Skeletal muscle satellite cell (primary cell): Measurements from ENCODE around the gene SHROOM3.
A peak's percentile ranks its signal among the peaks of the same experiment; 100 is the strongest.

Experiments
- H3K27me3 ChIP-seq: 2 replicates; pipeline ENCODE4 v1.7.0; 2013; ENCODE audit warnings: low read length; ENCODE audit not compliant: control insufficient read depth, insufficient read depth
- H3K36me3 ChIP-seq: 2 replicates; pipeline ENCODE4 v1.7.0; 2013; ENCODE audit warnings: mild to moderate bottlenecking, control low read depth, low read length; ENCODE audit not compliant: insufficient read depth
- H3K4me1 ChIP-seq: 2 replicates; pipeline ENCODE4 v1.7.0; 2013; ENCODE audit warnings: low read length; ENCODE audit not compliant: control insufficient read depth, insufficient read depth
- H3K4me2 ChIP-seq: 2 replicates; pipeline ENCODE4 v1.7.0; 2013; ENCODE audit warnings: mild to moderate bottlenecking, low read length
- H3K4me3 ChIP-seq: 2 replicates; pipeline ENCODE4 v1.7.0; 2013; ENCODE audit warnings: low read length
- H3K9ac ChIP-seq: 2 replicates; pipeline ENCODE4 v1.7.0; 2013; ENCODE audit warnings: mild to moderate bottlenecking, low read depth, low read length, moderate library complexity
- H3K9me3 ChIP-seq: replicated peaks from 2 replicates; pipeline ENCODE4 v1.7.0; 2013; ENCODE audit warnings: mild to moderate bottlenecking, control low read depth, low read length

The SHROOM3 gene

GRCh38 chr4:76589872-76590797 is 155.1 kb downstream of the SHROOM3 start:
- Histone ChIP-seq H3K9me3 (no peaks in the 10 kb centered on the region), H3K4me2 (peak overlapping the region; percentile 64), H3K27me3 (no peaks in the 10 kb centered on the region), H3K4me3 (peak overlapping the region; percentile 13), H3K4me1 (peaks cover 35% of the 10 kb centered on the region), H3K9ac (peak overlapping the region; percentile 91), H3K36me3 (no peaks in the 10 kb centered on the region)

DNA sequence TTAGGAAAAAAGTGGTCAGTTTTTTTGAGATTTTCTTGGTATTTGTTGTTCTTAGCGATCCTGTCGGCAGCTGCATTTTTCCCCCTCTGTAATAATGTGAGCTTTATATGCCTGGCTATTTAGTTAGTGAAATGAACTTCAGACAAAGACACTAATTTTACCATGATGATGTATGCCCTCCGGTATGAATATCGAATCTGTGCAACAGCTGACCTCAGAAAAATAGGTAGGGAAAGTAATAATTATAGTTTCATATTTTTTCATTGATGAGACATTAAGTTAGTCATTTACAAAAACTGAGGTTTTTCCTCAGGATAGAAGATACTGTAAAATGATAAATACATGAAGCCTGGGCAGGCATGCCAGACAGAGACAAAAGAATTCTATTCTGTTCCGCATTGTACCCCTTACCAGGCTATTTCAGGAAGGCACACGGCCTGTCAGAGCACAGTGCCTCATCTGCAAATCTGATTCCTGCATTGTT is 155.8 kb downstream of the SHROOM3 start:
- Histone ChIP-seq H3K9me3 (no peaks in the 10 kb centered on the region), H3K4me2 (peak overlapping the region; percentile 64), H3K4me1 (peaks cover 33% of the 10 kb centered on the region), H3K36me3 (no peaks in the 10 kb centered on the region), H3K9ac (peak overlapping the region; percentile 91), H3K4me3 (peak overlapping the region; percentile 13), H3K27me3 (no peaks in the 10 kb centered on the region)

DNA sequence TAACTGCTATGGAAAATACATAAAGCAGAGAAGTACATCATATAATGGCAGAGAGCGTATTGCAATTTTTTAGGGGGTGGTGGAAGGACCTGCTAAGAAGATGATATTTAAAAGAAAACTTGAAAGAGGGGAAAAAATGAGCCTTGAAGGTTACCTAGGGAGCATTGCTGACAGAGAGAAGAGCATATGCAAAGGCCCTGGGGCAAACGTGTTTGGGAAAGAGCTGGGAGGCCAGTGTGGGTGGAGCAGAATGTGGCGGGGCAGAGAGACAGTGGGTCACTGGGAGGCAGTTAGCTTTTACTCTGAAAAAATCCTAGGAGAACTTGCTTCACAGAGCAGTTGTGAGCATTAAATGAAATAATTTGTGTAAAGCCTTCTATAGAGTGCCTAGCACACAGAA is 157.0 kb downstream of the SHROOM3 start:
- peaks cover 28% of the 10 kb centered on the region for H3K4me1 ChIP-seq
- H3K36me3 ChIP-seq: no peaks in the 10 kb centered on the region
- no peaks in the 10 kb centered on the region for H3K27me3 ChIP-seq
- H3K9me3 ChIP-seq: no peaks in the 10 kb centered on the region
- no peak overlapping the region for H3K9ac ChIP-seq
- no peak overlapping the region for H3K4me2 ChIP-seq
- no peak overlapping the region for H3K4me3 ChIP-seq

DNA sequence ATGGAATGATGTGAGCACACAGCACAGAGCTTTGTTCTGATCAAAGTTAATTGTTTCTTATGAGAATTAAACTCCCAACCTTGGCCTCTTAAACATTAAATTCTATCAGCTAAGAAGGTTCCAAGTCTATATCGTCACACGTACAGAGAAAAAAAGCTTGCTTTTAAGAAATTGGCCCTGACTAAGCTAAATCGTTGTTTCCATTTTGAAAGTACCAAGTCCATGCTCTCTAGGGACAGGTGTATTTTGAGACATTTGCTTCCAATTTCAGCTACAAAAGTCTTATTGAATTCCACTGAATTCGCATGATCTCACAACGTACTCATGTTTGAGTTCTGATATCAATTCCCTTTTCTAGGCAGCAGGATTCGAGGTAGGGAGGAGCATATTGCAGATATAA is 157.4 kb downstream of the SHROOM3 start:
- Histone ChIP-seq H3K4me1 (peaks cover 28% of the 10 kb centered on the region), H3K36me3 (no peaks in the 10 kb centered on the region), H3K4me3 (no peak overlapping the region), H3K9ac (no peak overlapping the region), H3K27me3 (no peaks in the 10 kb centered on the region), H3K4me2 (no peak overlapping the region), H3K9me3 (no peaks in the 10 kb centered on the region)

DNA sequence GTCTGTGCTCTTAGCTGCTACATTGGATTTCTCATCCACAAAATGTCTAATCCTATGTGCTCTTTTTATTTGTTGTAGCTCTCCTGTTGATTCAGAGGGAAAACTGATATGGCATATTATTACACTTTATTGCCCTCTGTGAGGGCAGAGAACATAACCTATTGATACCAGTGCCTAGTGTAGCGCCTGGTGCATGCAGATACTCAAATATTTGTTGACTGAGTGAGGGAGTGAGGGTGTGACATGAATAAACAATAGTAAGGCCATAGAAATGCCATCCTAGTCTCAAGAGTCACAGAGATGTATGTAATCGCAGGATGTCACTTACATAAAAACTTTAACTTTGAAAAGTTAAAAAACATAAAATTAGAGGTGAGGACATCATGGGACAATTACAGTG is 159.1 kb downstream of the SHROOM3 start:
- Histone ChIP-seq H3K9me3 (no peaks in the 10 kb centered on the region), H3K36me3 (no peaks in the 10 kb centered on the region), H3K27me3 (no peaks in the 10 kb centered on the region), H3K9ac (no peak overlapping the region), H3K4me2 (no peak overlapping the region), H3K4me3 (no peak overlapping the region), H3K4me1 (peaks cover 25% of the 10 kb centered on the region)

GRCh38 chr4:76595435-76595834 is 160.4 kb downstream of the SHROOM3 start:
- Histone ChIP-seq H3K36me3 (no peaks in the 10 kb centered on the region), H3K4me1 (peaks cover 14% of the 10 kb centered on the region)

DNA sequence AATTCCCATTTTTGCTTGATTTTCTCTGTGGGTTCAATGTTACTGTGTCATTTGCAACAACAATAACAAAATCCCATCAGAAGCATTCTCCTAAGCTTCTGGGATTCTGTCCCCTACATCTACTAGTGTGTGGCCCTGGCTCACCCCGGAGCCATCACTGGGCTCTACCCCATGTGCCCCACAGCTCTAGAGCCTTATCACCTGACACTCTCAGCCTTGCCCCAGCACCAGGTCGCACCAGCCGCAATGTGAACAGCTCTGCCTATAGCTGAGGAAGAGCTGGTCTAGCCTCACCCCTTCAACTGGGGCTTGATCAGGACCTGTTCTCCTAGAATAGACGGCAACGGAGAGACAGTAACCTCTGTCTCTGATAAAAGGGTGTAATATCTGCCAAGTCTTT is 161.7 kb downstream of the SHROOM3 start:
- Histone ChIP-seq H3K9ac (no peak overlapping the region), H3K4me1 (peaks cover 3% of the 10 kb centered on the region), H3K4me2 (no peak overlapping the region)

More at GRCh38 chr4:76595435-76595834, 160.4 kb downstream of the SHROOM3 start:
- no peaks in the 10 kb centered on the region for H3K9me3 ChIP-seq
- no peak overlapping the region for H3K9ac ChIP-seq
- no peak overlapping the region for H3K4me3 ChIP-seq
- no peaks in the 10 kb centered on the region for H3K27me3 ChIP-seq
- H3K4me2 ChIP-seq: no peak overlapping the region

DNA sequence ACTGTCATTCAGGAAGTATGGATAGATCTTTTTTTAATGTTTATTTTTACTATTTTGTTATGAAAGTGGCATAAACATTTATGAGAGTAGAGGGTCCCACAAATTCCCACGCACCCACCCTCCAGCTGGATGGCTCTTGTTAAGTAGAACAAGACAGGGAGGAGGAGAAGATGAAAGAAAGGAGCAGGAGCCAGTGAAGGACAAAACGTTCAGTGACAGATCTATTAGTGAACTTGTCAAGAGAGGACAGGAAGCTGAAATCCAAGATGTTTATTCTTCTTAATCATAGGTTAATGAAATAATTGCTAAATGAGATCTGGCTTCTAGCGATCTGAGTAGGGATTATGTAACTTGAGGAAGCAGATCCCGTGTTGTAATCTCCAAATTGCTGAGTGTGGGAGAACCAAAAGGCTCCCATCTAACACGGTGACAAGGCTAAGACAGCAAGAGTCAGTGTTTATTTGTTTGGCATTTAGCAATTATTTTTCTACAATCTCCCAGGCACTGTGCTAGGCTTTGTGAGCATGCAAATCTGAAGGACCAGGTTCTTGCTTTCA is 162.5 kb downstream of the SHROOM3 start:
- Histone ChIP-seq H3K36me3 (no peaks in the 10 kb centered on the region), H3K4me3 (no peak overlapping the region), H3K4me1 (peaks cover 4% of the 10 kb centered on the region), H3K4me2 (no peak overlapping the region), H3K27me3 (no peaks in the 10 kb centered on the region), H3K9ac (no peak overlapping the region), H3K9me3 (no peaks in the 10 kb centered on the region)

More for the DNA sequence above, 161.7 kb downstream of the SHROOM3 start:
- H3K36me3 ChIP-seq: no peaks in the 10 kb centered on the region
- H3K27me3 ChIP-seq: no peaks in the 10 kb centered on the region
- H3K4me3 ChIP-seq: no peak overlapping the region
- H3K9me3 ChIP-seq: no peaks in the 10 kb centered on the region

- Histone ChIP-seq H3K27me3 (no peaks in the 10 kb centered on the region), H3K36me3 (no peaks in the 10 kb centered on the region), H3K4me3 (no peak overlapping the region), H3K9me3 (no peaks in the 10 kb centered on the region), H3K4me1 (peaks cover 8% of the 10 kb centered on the region), H3K9ac (no peak overlapping the region), H3K4me2 (no peak overlapping the region)
Observed at GRCh38 chr4:76600447-76600846, 165.4 kb downstream of the SHROOM3 start.

GRCh38 chr4:76601791-76602190 is 166.8 kb downstream of the SHROOM3 start:
- H3K9ac ChIP-seq: no peak overlapping the region
- H3K27me3 ChIP-seq: no peaks in the 10 kb centered on the region
- H3K4me1 ChIP-seq: peaks cover 13% of the 10 kb centered on the region
- H3K4me3 ChIP-seq: no peak overlapping the region
- no peaks in the 10 kb centered on the region for H3K36me3 ChIP-seq
- no peak overlapping the region for H3K4me2 ChIP-seq
- H3K9me3 ChIP-seq: no peaks in the 10 kb centered on the region

GRCh38 chr4:76605099-76605563 is 170.1 kb downstream of the SHROOM3 start:
- H3K4me3 ChIP-seq: no peak overlapping the region
- no peaks in the 10 kb centered on the region for H3K36me3 ChIP-seq
- H3K4me1 ChIP-seq: peaks cover 24% of the 10 kb centered on the region
- no peaks in the 10 kb centered on the region for H3K9me3 ChIP-seq
- no peak overlapping the region for H3K4me2 ChIP-seq
- H3K9ac ChIP-seq: no peak overlapping the region
- no peaks in the 10 kb centered on the region for H3K27me3 ChIP-seq
